OCI-LY3 (cell line): ENCODE results near the gene TCF25.

ENCODE experiments used
- CTCF ChIP-seq: fragments of 200-600, 300-600 bp; sonication (generic); IDR thresholded peaks from 2 replicates; pipeline ENCODE4 v1.5.1; 2014; ENCODE audit warnings: antibody characterized with exemption, low read length, low read depth
- EZH2phosphoT487 ChIP-seq: fragments of 200-600 bp; shearing (Covaris generic); IDR thresholded peaks from 2 replicates; pipeline ENCODE4 v1.6.1; 2018; ENCODE audit warnings: antibody characterized with exemption, mixed run types, low read depth

DNA sequence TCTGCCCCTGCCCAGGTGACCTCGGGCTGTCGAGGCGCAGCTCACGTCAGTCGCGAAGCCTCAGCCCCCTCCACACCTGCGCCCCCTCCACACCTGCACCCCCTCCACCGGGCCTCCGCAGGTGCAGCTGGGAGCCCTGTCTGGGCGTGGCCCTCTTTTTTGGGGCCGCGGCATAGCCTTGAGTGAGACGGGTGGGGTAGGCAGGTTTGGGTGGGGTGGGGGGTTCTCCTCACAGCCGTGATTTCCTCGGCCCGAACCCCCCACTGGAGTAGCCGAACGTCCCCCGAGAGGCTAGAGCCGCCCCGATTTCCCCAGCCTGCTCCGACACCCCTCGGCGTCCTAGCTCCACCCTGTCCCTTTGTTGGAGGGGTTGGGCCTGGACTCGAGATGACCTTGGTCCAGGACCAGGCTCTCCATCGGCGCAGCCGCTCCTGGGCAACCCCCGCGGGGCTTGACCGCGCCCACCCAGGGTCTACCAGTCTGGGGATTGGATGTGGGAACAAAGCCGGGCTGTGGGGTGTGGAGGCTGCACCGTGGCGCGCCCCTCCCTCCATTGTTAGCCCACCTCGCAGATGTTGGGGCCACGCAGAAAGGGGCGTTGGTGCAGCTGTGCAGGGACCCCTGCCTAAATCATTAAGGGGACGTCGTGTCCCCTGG is 50.4 kb downstream of the TCF25 start:
- TF ChIP-seq CTCF: no peak
- TF ChIP-seq EZH2phosphoT487: no peak
